AG04450 (cell line): ENCODE data around the gene CUL1. TPM values are rescaled to one million over a fixed set of nuclear protein-coding genes. Genes with fewer than 3 reads are reported as not detected.

Experiments
- CTCF ChIA-PET: fragments of 300-600, 350-600 bp; formaldehyde crosslinking; extraction: SDS; loops from one replicate; lab custom pipeline; 2022; ENCODE audit warnings: antibody characterized with exemption, inconsistent platforms; lab: Charles Lee
- POLR2A ChIA-PET: fragments of 350-600 bp; formaldehyde crosslinking; extraction: SDS; loops from one replicate; lab custom pipeline; 2021; ENCODE audit warnings: antibody characterized with exemption, inconsistent platforms; lab: Yijun Ruan, JAX
- DNase-seq: peaks from one replicate; pipeline ENCODE4 v3.0.0-alpha.2; 2011; ENCODE audit warnings: low read depth, low spot score
- H3K27ac ChIP-seq: one replicate; pipeline ENCODE4 v1.5.1; 2012; ENCODE audit warnings: low read depth, low read length, control low read depth
- H3K27me3 ChIP-seq: one replicate; pipeline ENCODE4 v1.6.0; 2012; ENCODE audit warnings: low read length; ENCODE audit not compliant: control insufficient read depth, insufficient read depth
- H3K4me3 ChIP-seq: 2 replicates; pipeline ENCODE4 v1.5.1; 2011; ENCODE audit warnings: mild to moderate bottlenecking, low read depth, low read length, control low read depth
- H3K9me3 ChIP-seq: 2 replicates; pipeline ENCODE4 v1.5.1; 2012; ENCODE audit warnings: low read length; ENCODE audit not compliant: control insufficient read depth, insufficient read depth
- polyA plus RNA-seq: library from polyadenylated mRNA; depleted of rRNA; stranded (reverse); fragments of >200 nt; gene quantifications from 2 replicates; pipeline ENCODE4 v1.2.3, GENCODE V29; 2011
- TF ChIP-seq, protein P1 (sequence below): IDR thresholded peaks from 2 replicates; pipeline ENCODE4 v1.5.1; 2011; ENCODE audit warnings: low read depth, low read length, control low read depth, inconsistent platforms

Gene CUL1
- polyA plus RNA-seq, 1 experiment = 56.8 TPM

DNA sequence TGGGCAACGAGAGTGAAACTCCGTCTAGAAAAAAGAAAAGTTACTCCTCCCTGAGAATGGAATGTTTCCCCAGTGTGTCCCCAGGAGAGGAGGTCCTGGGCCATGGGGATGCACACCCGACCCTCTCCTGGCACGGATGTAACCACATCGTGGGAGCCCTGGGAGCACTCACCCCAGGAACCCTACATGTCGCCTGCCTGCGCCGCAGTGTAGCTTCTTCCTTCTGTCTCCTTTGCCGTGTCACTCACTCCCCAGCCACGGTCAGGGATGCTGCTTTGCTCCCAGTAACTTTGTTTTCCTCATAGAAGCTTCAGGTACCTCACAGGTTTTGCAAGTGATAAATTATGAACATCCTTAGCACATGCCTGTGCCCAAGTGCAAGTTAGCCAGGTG is 103.4 kb downstream of the CUL1 start:
- no peak for DNase-seq

GRCh38 chr7:148803094-148803493 is 104.4 kb downstream of the CUL1 start:
- ChIA-PET POLR2A (no interaction called here), CTCF (no interaction called here)
- Histone ChIP-seq H3K27ac (no peak overlapping the region), H3K4me3 (no peak overlapping the region), H3K9me3 (no peaks in the 10 kb centered on the region), H3K27me3 (no peaks in the 10 kb centered on the region)
- DNase-seq = no peak
- TF ChIP-seq, protein P1, sequence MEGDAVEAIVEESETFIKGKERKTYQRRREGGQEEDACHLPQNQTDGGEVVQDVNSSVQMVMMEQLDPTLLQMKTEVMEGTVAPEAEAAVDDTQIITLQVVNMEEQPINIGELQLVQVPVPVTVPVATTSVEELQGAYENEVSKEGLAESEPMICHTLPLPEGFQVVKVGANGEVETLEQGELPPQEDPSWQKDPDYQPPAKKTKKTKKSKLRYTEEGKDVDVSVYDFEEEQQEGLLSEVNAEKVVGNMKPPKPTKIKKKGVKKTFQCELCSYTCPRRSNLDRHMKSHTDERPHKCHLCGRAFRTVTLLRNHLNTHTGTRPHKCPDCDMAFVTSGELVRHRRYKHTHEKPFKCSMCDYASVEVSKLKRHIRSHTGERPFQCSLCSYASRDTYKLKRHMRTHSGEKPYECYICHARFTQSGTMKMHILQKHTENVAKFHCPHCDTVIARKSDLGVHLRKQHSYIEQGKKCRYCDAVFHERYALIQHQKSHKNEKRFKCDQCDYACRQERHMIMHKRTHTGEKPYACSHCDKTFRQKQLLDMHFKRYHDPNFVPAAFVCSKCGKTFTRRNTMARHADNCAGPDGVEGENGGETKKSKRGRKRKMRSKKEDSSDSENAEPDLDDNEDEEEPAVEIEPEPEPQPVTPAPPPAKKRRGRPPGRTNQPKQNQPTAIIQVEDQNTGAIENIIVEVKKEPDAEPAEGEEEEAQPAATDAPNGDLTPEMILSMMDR = no peak

More for the DNA sequence above, 103.4 kb downstream of the CUL1 start:
- no peak overlapping the region for H3K4me3 ChIP-seq
- ChIA-PET CTCF (no interaction called here), POLR2A (no interaction called here)
- H3K27me3 ChIP-seq = no peaks in the 10 kb centered on the region
- TF ChIP-seq, protein P1 = no peak
- no peak overlapping the region for H3K27ac ChIP-seq
- no peaks in the 10 kb centered on the region for H3K9me3 ChIP-seq

GRCh38 chr7:148804343-148805235 is 105.9 kb downstream of the CUL1 start:
- Histone ChIP-seq H3K9me3 (no peaks in the 10 kb centered on the region), H3K4me3 (no peak overlapping the region), H3K27me3 (no peaks in the 10 kb centered on the region), H3K27ac (no peak overlapping the region)
- TF ChIP-seq, protein P1 = no peak
- no peak for DNase-seq
- ChIA-PET POLR2A (no interaction called here), CTCF (no interaction called here)

DNA sequence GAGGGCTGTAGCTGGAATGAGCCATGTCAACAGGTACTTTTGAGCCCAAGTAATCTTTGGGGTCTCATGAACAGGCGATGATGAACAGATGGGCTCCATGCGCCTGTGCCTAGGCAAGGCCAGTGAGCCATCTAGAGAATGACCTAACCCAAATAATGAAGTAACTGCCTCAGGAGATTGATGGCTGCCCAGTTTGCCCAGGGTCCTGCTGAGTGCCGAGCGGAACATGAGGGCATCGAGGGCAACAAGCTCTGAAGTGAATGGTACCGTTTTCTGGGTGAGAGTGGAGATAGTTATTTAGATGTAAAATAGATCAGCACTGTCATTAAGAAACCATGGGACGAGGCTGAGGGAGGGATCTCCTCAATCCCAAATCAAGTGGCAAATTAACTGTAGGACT is 107.5 kb downstream of the CUL1 start:
- DNase-seq = no peak
- Histone ChIP-seq H3K9me3 (no peaks in the 10 kb centered on the region), H3K27me3 (no peaks in the 10 kb centered on the region), H3K4me3 (no peak overlapping the region), H3K27ac (no peak overlapping the region)
- CTCF ChIA-PET = interaction anchor here (0.5 kb wide), 1 partner anchor 9 kb away, joined by 5 read pairs; no protein-coding TSS in a partner anchor
- POLR2A ChIA-PET = interaction anchor here (0.7 kb wide), 1 partner anchor 105 kb away, joined by 4 read pairs; no protein-coding TSS in a partner anchor
- TF ChIP-seq, protein P1 = no peak

- H3K27ac ChIP-seq = no peak overlapping the region
- DNase-seq = no peak
- H3K4me3 ChIP-seq = no peak overlapping the region
- no peaks in the 10 kb centered on the region for H3K27me3 ChIP-seq
- TF ChIP-seq, protein P1 = no peak
- ChIA-PET CTCF (no interaction called here), POLR2A (no interaction called here)
- H3K9me3 ChIP-seq = no peaks in the 10 kb centered on the region
Measured at GRCh38 chr7:148807436-148807835, 108.7 kb downstream of the CUL1 start.
